ENCODE results near the gene COA7. TPM values are rescaled to one million over a fixed set of nuclear protein-coding genes. Genes with fewer than 3 reads are reported as not detected.

The COA7 gene
- total RNA-seq, 1 experiment from 2014 or later, result 10.6 TPM

- in situ Hi-C loops (cut with HindIII; ENCODE audit: low pct_unique_long_range_greater_than_20kb, low sequenced_read_pairs), result no loop called here
- no peak for DNase-seq (ENCODE audit: low read depth)
Measured at GRCh38 chr1:52657702-52658101, 40.4 kb downstream of the COA7 start.

GRCh38 chr1:52654063-52654462, 44.1 kb downstream of the COA7 start:
- DNase-seq (ENCODE audit: low read depth), result no peak
- in situ Hi-C loops (cut with HindIII; ENCODE audit: low pct_unique_long_range_greater_than_20kb, low sequenced_read_pairs), result no loop called here

- no peak for DNase-seq (ENCODE audit: low read depth)
- in situ Hi-C loops (cut with HindIII; ENCODE audit: low pct_unique_long_range_greater_than_20kb, low sequenced_read_pairs), result no loop called here
Measured at GRCh38 chr1:52653207-52653849, 44.8 kb downstream of the COA7 start.

- no peak for DNase-seq (ENCODE audit: low read depth)
- in situ Hi-C loops (cut with HindIII; ENCODE audit: low pct_unique_long_range_greater_than_20kb, low sequenced_read_pairs), result no loop called here
Measured at GRCh38 chr1:52651904-52652303, 46.2 kb downstream of the COA7 start.

- DNase-seq (ENCODE audit: low read depth), result no peak
- in situ Hi-C loops (cut with HindIII; ENCODE audit: low pct_unique_long_range_greater_than_20kb, low sequenced_read_pairs), result no loop called here
Measured at GRCh38 chr1:52645261-52645660, 52.9 kb downstream of the COA7 start.

- in situ Hi-C loops (cut with HindIII; ENCODE audit: low pct_unique_long_range_greater_than_20kb, low sequenced_read_pairs), result no loop called here
- DNase-seq (ENCODE audit: low read depth), result no peak
Measured at GRCh38 chr1:52641307-52641706, 56.8 kb downstream of the COA7 start.

- no peak for DNase-seq (ENCODE audit: low read depth)
- in situ Hi-C loops (cut with HindIII; ENCODE audit: low pct_unique_long_range_greater_than_20kb, low sequenced_read_pairs), result no loop called here
Measured at GRCh38 chr1:52640697-52641096, 57.5 kb downstream of the COA7 start.

- no peak for DNase-seq (ENCODE audit: low read depth)
- in situ Hi-C loops (cut with HindIII; ENCODE audit: low pct_unique_long_range_greater_than_20kb, low sequenced_read_pairs), result no loop called here
Measured at GRCh38 chr1:52637946-52638345, 60.2 kb downstream of the COA7 start.

GRCh38 chr1:52636721-52637695, 61.1 kb downstream of the COA7 start:
- in situ Hi-C loops (cut with HindIII; ENCODE audit: low pct_unique_long_range_greater_than_20kb, low sequenced_read_pairs), result no loop called here
- no peak for DNase-seq (ENCODE audit: low read depth)

- in situ Hi-C loops (cut with HindIII; ENCODE audit: low pct_unique_long_range_greater_than_20kb, low sequenced_read_pairs), result no loop called here
- no peak for DNase-seq (ENCODE audit: low read depth)
Measured at GRCh38 chr1:52635321-52636089, 62.6 kb downstream of the COA7 start.

Other genes starting within 250 kb of the COA7 start
- gene TUT4, start 145.3 kb downstream of the COA7 start, total RNA-seq (2014; rRNA removed; shearing (Covaris generic); ENCODE audit: low replicate concordance), result 2.4 and 9.4 TPM in 2 replicates
- not detected in 2 replicates for gene GPX7, start 96.0 kb downstream of the COA7 start, total RNA-seq (2014; rRNA removed; shearing (Covaris generic); ENCODE audit: low replicate concordance)
- not detected in 2 replicates for gene SHISAL2A, start 65.2 kb downstream of the COA7 start, total RNA-seq (2014; rRNA removed; shearing (Covaris generic); ENCODE audit: low replicate concordance)
- 6.6 and 14.7 TPM in 2 replicates for gene ZYG11B, start 28.1 kb upstream of the COA7 start, total RNA-seq (2014; rRNA removed; shearing (Covaris generic); ENCODE audit: low replicate concordance)
- 1.4 and 4.2 TPM in 2 replicates for gene ZYG11A, start 144.4 kb upstream of the COA7 start, total RNA-seq (2014; rRNA removed; shearing (Covaris generic); ENCODE audit: low replicate concordance)
- gene ECHDC2, start 223.4 kb upstream of the COA7 start, total RNA-seq (2014; rRNA removed; shearing (Covaris generic); ENCODE audit: low replicate concordance), result 24.5 and 58.0 TPM in 2 replicates
- gene SCP2, start 228.9 kb upstream of the COA7 start, total RNA-seq (2014; rRNA removed; shearing (Covaris generic); ENCODE audit: low replicate concordance), result 45.1 and 54.2 TPM in 2 replicates

All from Caki2 (cell line).